Measurements from ENCODE around the gene VDAC2. TPM values are rescaled to one million over a fixed set of nuclear protein-coding genes. Genes with fewer than 3 reads are reported as not detected.

VDAC2 gene, protein sequence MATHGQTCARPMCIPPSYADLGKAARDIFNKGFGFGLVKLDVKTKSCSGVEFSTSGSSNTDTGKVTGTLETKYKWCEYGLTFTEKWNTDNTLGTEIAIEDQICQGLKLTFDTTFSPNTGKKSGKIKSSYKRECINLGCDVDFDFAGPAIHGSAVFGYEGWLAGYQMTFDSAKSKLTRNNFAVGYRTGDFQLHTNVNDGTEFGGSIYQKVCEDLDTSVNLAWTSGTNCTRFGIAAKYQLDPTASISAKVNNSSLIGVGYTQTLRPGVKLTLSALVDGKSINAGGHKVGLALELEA
- total RNA-seq: 225 and 257 TPM in 2 replicates

DNA sequence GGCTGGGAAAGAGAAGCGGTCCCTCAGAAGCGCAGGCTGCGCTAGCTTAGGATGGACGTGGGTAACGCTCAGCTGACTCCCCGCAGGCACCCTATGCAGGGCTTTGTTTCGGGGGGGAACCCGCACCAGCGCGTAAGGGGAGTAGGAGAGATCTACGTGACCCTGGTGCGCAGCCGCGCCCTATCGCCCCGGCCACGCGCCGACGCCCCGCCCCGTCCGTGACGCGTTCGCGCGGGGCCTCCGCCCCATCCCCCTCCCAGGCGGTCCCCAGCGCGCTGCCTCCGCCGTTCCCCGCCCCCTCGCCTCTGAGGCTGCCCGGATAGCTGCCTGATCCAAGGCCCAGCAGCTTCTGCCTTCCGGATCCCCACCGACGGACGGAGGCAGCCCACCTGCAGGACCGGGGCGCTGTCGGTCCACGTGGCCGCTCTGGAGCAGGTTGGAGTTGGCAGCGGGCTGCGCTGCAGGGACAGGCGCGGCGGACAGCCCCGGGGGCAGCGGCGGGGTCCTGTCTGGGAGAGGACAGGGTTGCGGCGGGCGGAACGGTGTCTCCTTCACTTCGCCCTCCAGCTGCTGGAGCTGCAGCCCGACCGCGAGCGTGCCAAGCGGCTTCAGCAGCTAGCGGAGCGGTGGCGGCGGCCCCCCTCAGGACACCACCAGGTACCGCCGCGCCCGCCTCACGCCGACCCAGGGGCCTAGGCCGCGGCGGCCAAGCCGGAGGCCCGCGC, at the start of gene VDAC2:
Gene VDAC2, plus strand, starts transcription at position 515 of the 725 bp plus-strand sequence. CDS start 363 bp downstream, outside the sequence.

DNA sequence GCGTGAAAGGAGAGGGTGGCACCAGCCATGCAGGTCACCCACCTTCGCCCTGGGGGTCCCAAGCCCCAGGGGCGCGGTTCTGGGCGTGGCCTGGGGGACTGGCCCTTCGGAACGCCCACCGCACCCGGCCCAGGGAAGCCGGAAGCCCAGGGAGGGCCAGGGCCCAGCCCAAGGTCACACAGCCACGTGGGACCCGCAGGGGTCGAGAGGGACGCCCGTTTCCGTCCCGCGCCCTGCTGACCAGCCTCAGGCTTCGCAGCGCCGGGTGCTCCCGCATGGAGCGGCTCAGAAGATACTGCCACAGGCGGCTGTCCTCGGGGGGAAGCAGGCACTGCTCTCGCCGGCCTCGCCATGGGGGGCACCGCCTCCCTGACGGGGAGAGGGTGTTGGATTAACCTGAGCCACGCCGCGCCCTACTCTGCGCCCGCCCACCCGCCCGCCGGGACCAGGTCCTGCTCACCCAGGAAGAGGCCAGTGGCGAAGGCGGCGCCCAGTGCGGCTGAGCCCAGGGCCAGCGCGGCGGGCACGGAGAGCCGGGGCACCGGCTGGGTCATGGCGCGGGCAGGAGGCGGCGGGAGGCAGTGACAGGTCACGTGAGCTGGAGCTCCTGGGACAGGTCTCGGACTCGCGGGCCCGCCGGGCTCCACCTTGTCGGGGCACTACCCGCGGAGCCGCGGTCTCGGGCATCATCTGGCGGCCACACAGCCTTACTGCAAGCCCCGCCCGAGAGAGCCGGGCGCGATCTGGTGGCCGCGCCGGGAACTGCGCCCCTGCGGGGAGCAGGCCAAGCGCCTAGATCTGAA, 25.0 kb downstream of the VDAC2 start, which contains the start of gene COMTD1:
Gene COMTD1, minus strand, starts transcription at position 583 of the 803 bp plus-strand sequence. Its CDS starts 29 bp downstream, at position 554.

Small RNAs within 50 kb of the gene (small RNA-seq; reads per million reads assigned to genes)
- gene HMGA1P5 (not detected), gene RPL39P25 (not detected)

Other genes starting within 250 kb of the VDAC2 start
- gene SAMD8, start 99.1 kb upstream of the VDAC2 start, total RNA-seq: 38.6 and 39.1 TPM in 2 replicates
- 8.9 and 10.5 TPM in 2 replicates for gene COMTD1, start 25.2 kb downstream of the VDAC2 start, total RNA-seq
- 2.0 and 2.4 TPM in 2 replicates for gene ZNF503, start 191.0 kb downstream of the VDAC2 start, total RNA-seq
- 5.7 and 8.6 TPM in 2 replicates for gene LRMDA, start 220.8 kb downstream of the VDAC2 start, total RNA-seq